Neuron (in vitro differentiated cells): Measurements from ENCODE around the gene CCNQ.
A peak's percentile ranks its signal among the peaks of the same experiment; 100 is the strongest.

ENCODE experiments used
- H2AFZ ChIP-seq: one replicate; pipeline ENCODE4 v1.6.1; 2013; ENCODE audit warnings: low read depth, mild to moderate bottlenecking, inconsistent platforms, low read length, moderate library complexity
- H3K27me3 ChIP-seq: one replicate; pipeline ENCODE4 v1.6.1; 2013; ENCODE audit warnings: low read length; ENCODE audit not compliant: insufficient read depth
- H3K36me3 ChIP-seq: one replicate; pipeline ENCODE4 v1.6.1; 2013; ENCODE audit warnings: low read length; ENCODE audit not compliant: insufficient read depth
- H3K4me1 ChIP-seq: one replicate; pipeline ENCODE4 v1.6.1; 2013; ENCODE audit warnings: low read length; ENCODE audit not compliant: insufficient read depth
- H3K4me3 ChIP-seq: 2 replicates; pipeline ENCODE4 v1.5.1; 2013; ENCODE audit warnings: mild to moderate bottlenecking, low read length, moderate library complexity
- H3K9me3 ChIP-seq: one replicate; pipeline ENCODE4 v1.6.1; 2013; ENCODE audit warnings: low read length

CCNQ gene

DNA sequence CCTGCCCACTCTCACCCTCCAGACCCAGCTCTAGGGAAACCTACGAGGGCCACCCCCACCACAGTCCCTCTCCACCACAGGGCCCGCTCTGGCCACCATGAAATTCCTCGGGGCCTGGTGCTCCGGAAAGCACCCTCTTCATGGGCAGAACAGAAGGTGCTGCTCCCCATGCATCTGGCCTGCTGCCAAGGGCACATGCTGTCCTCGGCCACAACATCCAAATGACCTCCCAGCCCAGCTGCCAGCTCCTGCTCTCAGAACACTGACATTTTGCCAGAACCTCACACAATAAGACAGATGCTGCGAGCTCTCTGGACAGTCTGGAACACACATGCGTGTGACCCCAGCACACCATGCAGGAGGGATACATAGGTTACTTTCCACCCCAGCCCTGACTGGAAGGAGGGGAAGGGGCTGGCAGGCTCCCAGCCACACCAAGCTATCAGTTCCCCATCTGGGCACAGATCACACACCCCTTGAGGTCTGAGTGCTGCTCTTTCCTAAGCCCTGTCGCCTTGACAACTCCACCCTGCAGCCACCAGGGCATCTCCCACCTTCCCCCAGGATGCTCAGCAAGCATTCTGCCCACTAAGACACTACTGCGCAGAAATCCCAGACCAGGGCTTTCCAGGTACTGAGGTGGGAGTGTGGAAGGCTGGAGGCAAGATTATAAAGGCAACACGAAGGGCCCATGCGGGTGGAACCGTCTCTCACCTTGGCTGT lies 5.8 kb downstream of the CCNQ start:
- Histone ChIP-seq H3K4me1 (no peaks in the 10 kb centered on the region), H3K27me3 (no peaks in the 10 kb centered on the region), H3K4me3 (no peak overlapping the region), H3K36me3 (peaks cover 8% of the 10 kb centered on the region), H2AFZ (no peak overlapping the region), H3K9me3 (no peaks in the 10 kb centered on the region)

DNA sequence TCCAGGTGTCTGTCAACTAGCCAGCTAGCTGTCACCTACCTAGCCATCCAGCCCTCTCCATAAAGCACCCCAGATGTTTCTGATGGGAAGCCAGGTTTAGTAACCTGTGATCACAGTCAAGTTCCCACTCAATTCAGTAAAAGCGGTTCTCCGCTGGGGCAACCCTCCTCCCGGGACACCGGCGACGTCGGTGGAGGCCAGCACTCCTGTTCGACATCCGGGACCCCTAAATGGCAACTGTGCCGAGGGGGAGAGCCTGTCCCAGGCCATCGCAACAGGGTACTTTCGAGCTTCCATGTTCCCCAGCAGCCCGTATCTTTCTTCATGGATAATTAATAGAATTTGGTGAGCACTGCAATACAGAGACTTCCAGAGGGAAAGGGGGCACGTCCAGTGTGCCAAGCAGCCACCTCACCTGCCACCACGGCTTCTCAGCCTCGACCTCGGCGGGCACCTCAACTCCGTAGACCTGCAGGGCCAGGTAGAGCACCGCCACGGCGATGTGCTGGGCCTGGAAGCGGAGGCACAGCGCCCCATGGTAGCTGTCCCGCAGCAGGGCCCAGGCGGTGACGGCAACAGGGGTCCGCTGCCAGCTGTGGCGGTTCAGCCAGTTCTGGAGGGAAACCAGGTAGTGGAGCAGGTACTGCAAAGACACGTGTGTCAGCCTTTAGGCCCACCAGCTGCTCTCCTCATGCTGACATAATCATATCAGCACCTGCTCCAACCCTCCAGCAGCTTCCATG lies 6.7 kb downstream of the CCNQ start:
- H3K9me3 ChIP-seq: no peaks in the 10 kb centered on the region
- H3K4me3 ChIP-seq: no peak overlapping the region
- no peaks in the 10 kb centered on the region for H3K27me3 ChIP-seq
- peaks cover 15% of the 10 kb centered on the region for H3K36me3 ChIP-seq
- H2AFZ ChIP-seq: no peak overlapping the region
- H3K4me1 ChIP-seq: no peaks in the 10 kb centered on the region

DNA sequence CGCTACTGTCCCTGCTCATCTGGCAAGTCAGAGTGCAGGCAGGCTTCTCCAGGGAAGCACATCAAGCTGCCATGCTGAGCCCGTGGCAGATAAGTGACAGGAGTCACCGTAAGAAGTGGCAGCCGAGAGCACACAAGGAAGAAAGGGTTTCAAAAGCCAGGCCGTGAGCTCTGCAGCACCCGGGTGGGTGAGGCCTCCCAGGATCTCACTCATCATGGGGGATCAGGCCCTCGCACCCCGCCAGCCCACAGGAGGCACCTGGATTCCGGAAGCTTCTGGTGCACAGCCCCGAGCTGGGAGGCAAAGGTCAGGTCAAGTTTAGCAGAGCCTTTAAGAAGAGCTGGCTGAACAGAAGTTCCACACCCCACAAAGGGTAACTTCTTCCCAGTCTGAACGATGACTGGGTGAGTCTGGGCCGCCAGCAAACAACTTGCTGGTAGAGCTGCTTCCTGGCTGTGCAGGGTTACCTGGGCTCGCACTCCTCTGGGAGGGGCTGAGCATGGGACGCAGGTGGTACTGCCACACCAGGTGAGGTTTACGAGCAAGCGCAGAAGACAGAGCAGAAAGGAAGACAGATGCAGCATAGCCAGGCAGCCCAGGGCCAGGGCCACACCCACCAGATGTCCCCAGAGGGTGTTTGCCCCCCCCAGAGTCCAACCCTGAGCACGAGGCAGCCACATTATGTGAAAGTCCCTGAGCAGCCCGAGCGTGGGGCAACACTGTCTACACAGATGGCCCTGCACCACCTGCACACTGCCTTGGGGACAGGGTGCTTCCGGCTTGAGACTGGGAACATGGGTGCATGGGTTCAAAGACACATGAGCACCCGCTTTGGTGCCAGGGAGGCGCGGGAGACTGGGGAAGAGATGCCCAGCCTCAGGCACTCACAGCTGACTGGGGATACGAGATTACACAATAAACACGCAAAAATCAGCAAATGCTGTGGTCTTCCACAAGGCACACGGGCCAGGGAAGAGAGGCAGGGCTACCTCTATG lies 7.7 kb downstream of the CCNQ start:
- H3K36me3 ChIP-seq: peaks cover 15% of the 10 kb centered on the region
- no peaks in the 10 kb centered on the region for H3K9me3 ChIP-seq
- no peak overlapping the region for H2AFZ ChIP-seq
- H3K4me3 ChIP-seq: no peak overlapping the region
- no peaks in the 10 kb centered on the region for H3K27me3 ChIP-seq
- H3K4me1 ChIP-seq: no peaks in the 10 kb centered on the region

DNA sequence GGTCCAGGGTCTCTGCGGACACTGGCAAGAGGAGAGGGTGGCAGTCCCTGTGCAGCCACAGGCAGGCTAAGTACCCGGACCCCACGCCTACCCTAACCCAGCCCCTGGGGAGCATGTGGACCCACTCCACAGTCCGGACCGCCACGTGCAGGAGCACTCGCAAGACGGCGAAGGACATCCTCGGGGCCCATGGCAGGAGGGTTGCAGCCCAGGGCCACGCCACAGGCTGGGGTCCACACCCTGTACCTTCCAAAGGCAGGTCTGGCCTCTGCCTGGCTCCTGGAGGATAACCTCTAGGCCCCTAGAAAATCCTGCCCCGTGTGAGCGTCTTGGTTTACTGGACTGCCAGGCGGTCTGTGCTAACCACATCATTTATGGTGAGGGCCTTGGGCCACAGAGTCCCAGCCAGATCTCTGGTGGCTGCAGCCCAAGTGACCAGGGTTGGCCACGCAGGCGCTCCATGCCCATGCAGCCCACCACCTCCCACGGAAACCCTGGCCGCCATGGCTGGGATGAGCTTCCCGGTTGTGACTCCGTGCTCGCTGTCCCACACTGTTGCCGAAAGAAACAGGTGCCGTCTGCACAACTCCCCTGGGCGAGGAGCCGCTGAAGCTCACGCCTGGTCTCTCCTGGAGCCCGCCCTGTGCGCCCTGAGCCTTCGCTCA lies 10.0 kb downstream of the CCNQ start:
- Histone ChIP-seq H3K36me3 (peaks cover 10% of the 10 kb centered on the region), H3K9me3 (no peaks in the 10 kb centered on the region), H2AFZ (no peak overlapping the region)

DNA sequence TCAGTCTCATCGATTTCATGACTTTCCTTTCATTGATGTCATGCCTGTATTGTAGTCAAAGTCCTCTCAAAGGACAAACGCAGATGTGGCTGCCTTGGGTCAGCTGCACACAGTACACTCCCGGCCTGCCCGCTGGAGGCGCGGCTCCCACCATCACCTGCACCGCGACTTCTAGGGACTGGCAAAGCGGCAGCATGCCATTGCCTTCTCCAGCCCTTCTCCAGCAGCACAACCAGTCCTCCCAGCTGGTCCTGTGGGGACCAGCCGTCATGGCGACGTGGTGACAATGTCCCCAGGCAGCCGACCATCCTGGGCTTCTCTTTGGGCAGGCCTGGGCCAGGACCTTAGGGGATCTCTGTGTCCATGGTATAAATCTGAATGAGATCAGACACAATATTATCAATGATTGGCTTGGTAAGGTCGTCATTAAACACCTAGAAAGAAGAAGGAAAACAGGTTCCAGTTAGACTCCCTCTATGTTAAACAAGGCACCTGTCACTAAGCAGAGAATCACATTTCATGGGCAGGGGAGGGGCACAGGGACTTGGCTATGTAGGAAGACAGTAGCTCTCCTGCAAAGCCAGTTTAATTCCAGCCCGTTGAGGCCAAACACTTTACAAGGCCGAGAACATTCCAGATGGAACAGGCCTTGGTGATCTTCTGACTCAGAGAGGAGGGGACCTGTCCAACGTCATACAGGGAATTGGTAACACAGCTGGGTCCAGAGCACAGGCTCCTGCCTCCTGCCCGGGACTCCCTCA lies 10.7 kb downstream of the CCNQ start:
- H3K4me3 ChIP-seq: no peak overlapping the region
- no peak overlapping the region for H2AFZ ChIP-seq
- H3K9me3 ChIP-seq: no peaks in the 10 kb centered on the region
- no peaks in the 10 kb centered on the region for H3K27me3 ChIP-seq
- H3K36me3 ChIP-seq: peaks cover 10% of the 10 kb centered on the region
- peaks cover 4% of the 10 kb centered on the region for H3K4me1 ChIP-seq

More for the DNA sequence above, 10.0 kb downstream of the CCNQ start:
- no peak overlapping the region for H3K4me3 ChIP-seq
- H3K4me1 ChIP-seq: no peaks in the 10 kb centered on the region
- no peaks in the 10 kb centered on the region for H3K27me3 ChIP-seq

DNA sequence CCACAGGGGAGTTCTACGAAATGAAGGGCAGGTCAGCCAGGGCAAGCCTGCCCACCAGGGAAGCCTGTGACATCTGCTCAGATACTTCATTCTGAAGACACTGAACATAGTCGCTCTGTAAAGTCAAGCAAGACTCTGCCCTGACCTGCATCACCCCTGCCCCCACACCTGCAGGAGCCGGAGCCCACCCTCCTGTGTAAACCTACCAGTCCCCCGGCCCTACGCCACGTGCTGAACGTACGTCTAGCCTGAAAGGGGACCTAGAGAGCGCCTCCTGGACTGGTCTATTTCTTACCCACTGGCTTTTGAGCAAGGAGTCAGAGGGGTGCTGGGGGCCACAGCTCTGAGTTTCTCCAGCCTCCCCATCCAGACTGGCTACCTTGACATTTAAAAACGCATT lies 11.6 kb downstream of the CCNQ start:
- no peaks in the 10 kb centered on the region for H3K9me3 ChIP-seq
- H3K4me1 ChIP-seq: peaks cover 6% of the 10 kb centered on the region
- H3K4me3 ChIP-seq: no peak overlapping the region
- H3K27me3 ChIP-seq: no peaks in the 10 kb centered on the region
- H2AFZ ChIP-seq: no peak overlapping the region
- peaks cover 10% of the 10 kb centered on the region for H3K36me3 ChIP-seq

DNA sequence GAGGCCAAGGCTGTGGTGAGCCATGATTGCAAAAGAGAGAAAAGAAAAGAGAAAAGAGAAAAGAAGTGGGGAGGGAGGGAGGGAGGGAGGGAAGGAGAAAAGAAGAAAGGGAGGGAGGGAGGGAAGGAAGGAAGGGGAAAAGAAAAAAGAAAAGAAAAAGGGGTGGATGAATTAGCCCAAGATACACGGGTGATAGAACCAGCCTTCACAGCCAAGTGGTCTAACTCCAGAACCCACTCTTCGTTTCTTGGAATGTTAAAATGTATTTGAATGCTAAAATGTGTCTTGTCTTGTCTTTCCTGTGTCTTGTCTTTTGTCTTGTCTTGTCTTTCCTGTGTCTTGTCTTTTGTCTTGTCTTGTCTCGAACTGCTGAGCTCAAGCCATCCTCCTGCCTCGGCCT lies 13.1 kb downstream of the CCNQ start:
- Histone ChIP-seq H3K27me3 (no peaks in the 10 kb centered on the region), H2AFZ (no peak overlapping the region), H3K4me3 (no peak overlapping the region), H3K9me3 (no peaks in the 10 kb centered on the region), H3K4me1 (peaks cover 9% of the 10 kb centered on the region), H3K36me3 (peaks cover 10% of the 10 kb centered on the region)

DNA sequence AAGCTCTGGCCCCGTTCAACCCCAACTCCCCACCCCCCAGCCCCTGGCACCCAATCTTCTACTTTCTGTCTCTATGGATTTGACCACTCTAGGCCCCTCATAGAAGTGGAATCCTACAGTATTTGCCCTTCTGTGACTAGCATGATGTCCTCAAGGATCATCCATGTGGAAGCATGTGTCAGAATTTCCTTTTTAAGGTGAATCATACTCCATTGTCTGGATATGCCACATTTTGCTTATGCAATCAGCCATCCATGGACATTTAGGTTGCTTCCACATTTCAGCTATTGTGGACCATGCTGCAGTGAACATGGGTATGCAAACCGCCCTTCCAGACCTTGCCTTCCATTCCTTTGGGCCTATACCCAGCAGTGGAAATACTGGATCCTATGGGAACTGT lies 15.5 kb downstream of the CCNQ start:
- peaks cover 17% of the 10 kb centered on the region for H3K4me1 ChIP-seq
- no peak overlapping the region for H2AFZ ChIP-seq
- H3K27me3 ChIP-seq: no peaks in the 10 kb centered on the region

DNA sequence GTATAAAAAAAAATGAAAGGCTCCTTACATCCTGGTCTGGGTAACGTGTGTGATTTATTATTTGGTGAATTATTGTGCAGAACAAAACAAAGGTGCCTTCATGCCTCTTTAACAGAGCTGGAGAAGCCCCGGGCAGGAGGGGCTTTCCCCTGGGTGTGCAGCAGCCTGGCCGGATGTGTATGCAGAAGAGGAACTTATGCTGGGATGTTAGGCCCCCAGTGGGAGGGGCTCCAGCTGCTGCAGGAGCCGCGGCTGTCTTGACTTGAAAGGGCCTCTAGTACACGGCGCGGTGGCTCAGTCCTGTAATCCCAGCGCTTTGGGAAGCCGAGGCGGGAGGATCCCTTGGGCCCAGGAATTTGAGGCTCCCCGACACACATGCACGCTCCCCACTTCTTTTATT lies 16.0 kb downstream of the CCNQ start:
- Histone ChIP-seq H3K36me3 (peaks cover 5% of the 10 kb centered on the region), H3K9me3 (no peaks in the 10 kb centered on the region), H2AFZ (no peak overlapping the region), H3K4me3 (no peak overlapping the region), H3K27me3 (no peaks in the 10 kb centered on the region), H3K4me1 (peaks cover 18% of the 10 kb centered on the region)

More for the DNA sequence above, 15.5 kb downstream of the CCNQ start:
- peaks cover 7% of the 10 kb centered on the region for H3K36me3 ChIP-seq
- no peak overlapping the region for H3K4me3 ChIP-seq
- no peaks in the 10 kb centered on the region for H3K9me3 ChIP-seq

DNA sequence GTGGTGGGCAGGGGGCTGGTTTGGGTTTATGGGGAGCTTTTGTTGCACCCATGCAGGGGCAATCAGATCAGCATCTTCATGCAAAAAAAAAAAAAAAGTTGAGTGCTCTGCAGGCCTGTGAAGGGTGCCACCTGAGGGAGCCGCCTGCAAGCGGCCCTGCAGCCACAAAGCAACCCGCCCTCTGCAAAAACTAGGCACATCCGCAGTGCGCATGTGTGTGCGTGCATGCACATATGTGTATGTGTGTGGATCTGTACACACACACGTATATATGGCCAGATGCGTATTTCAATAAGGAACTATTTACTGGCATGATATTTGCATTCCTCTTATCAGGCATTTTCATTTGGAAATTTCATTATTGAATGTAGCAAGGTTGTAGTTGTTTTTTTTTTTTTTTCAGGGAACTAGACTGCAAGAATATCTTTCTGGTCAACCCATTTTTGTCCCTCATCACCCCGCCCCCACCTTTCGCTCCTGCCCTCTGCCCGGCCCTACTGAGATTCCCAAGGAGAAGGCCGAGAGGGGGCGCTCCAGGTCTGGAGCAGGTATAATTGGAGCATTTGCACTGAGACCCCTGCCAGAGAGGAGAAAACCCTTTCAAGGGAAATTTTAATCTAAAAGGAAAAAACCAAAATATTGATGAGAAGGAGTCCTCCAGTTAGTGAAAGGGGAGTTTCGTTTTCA lies 18.1 kb downstream of the CCNQ start:
- H3K4me3 ChIP-seq: no peak overlapping the region
- H3K36me3 ChIP-seq: no peaks in the 10 kb centered on the region
- H2AFZ ChIP-seq: no peak overlapping the region
- peaks cover 8% of the 10 kb centered on the region for H3K27me3 ChIP-seq
- H3K9me3 ChIP-seq: no peaks in the 10 kb centered on the region
- H3K4me1 ChIP-seq: peaks cover 22% of the 10 kb centered on the region

DNA sequence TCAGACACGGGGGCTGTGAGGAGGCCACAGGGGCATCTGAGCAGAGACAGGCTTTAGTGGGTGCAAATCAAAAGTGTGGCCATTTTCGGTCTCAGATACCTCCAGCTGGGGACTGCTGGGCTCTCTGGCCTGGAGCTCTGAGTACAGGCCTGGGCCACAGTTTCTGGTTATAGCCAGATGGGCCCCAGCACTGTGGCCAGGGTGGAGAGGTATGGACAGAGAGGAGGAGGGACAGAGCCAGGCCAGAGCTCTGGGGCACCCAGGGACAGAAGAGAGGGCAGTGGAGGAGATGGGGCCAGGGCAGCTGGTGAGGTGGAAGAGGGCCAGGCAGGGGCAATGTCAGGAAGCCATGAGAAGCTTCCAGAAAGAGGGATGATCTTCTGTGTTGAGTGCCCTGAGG lies 20.1 kb downstream of the CCNQ start:
- Histone ChIP-seq H3K4me1 (peaks cover 22% of the 10 kb centered on the region), H2AFZ (peak overlapping the region; percentile 7), H3K4me3 (no peak overlapping the region), H3K27me3 (peaks cover 13% of the 10 kb centered on the region), H3K9me3 (no peaks in the 10 kb centered on the region), H3K36me3 (no peaks in the 10 kb centered on the region)
